Measurements from ENCODE around the gene PADI2. TPM values are rescaled to one million over a fixed set of nuclear protein-coding genes. Genes with fewer than 3 reads are reported as not detected.

PADI2 gene
- total RNA-seq, 2 experiments from 2014 or later: 0.25 to 0.30 TPM

DNA sequence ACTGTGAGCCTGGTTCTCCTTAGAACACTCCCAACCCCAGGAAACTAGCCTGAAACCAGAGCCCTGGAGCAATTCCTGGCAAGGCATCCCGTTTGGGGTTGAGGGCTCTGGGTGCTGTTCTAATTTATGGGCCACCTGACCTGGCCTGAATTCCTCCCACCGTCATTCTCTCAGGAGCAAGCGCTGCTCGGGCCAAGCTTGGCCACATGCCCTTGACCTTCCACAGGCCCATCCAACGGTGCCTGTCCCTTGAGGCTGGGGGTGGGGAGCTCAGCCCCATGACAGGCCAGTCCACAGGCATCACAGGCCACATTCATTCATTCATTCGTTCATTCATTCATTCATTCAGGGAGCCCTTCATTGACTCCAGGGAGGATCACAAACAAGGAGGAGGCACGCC lies 5.3 kb downstream of the PADI2 start:
- H3K27ac ChIP-seq (ENCODE audit: low read depth in 1 of 2, low read length in 2 of 2): no peak overlapping the region
- POLR2A ChIA-PET: no interaction called here
- peaks cover 7% of the 10 kb centered on the region for H3K4me1 ChIP-seq (ENCODE audit: insufficient read depth, low read length)
- H3K4me3 ChIP-seq (ENCODE audit: low read length): no peak overlapping the region
- H3K36me3 Mint-ChIP-seq (ENCODE audit: low read depth): no peaks in the 10 kb centered on the region
- CTCF ChIA-PET: no interaction called here
- peaks cover 0 to 4% of the 10 kb centered on the region in 2 experiments for H3K9me3 ChIP-seq (ENCODE audit: control insufficient read depth in 1 of 2, insufficient read depth in 1 of 2, low read length in 2 of 2)
- no peak overlapping the region for H3K4me3 Mint-ChIP-seq
- DNase-seq (no peak), ATAC-seq (ENCODE audit: poor library complexity) (no peak)
- peaks cover 58% of the 10 kb centered on the region for H3K27me3 Mint-ChIP-seq
- TF ChIP-seq, protein P1, sequence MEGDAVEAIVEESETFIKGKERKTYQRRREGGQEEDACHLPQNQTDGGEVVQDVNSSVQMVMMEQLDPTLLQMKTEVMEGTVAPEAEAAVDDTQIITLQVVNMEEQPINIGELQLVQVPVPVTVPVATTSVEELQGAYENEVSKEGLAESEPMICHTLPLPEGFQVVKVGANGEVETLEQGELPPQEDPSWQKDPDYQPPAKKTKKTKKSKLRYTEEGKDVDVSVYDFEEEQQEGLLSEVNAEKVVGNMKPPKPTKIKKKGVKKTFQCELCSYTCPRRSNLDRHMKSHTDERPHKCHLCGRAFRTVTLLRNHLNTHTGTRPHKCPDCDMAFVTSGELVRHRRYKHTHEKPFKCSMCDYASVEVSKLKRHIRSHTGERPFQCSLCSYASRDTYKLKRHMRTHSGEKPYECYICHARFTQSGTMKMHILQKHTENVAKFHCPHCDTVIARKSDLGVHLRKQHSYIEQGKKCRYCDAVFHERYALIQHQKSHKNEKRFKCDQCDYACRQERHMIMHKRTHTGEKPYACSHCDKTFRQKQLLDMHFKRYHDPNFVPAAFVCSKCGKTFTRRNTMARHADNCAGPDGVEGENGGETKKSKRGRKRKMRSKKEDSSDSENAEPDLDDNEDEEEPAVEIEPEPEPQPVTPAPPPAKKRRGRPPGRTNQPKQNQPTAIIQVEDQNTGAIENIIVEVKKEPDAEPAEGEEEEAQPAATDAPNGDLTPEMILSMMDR (IDR thresholded peaks at IDR 0.05): no peak
- no peak overlapping the region for H3K27ac Mint-ChIP-seq
- no peaks in the 10 kb centered on the region for H3K36me3 ChIP-seq (ENCODE audit: insufficient read depth, low read length)
- intact Hi-C loops (cut with DNase I, micrococcal nuclease): no loop called here
- H3K4me1 Mint-ChIP-seq (ENCODE audit: low read depth): peaks cover 11% of the 10 kb centered on the region
- no peaks in the 10 kb centered on the region for H3K9me3 Mint-ChIP-seq
- peaks cover 20 to 27% of the 10 kb centered on the region in 2 experiments for H3K27me3 ChIP-seq (ENCODE audit: control insufficient read depth in 1 of 2, insufficient read depth in 2 of 2, low read length in 2 of 2)

DNA sequence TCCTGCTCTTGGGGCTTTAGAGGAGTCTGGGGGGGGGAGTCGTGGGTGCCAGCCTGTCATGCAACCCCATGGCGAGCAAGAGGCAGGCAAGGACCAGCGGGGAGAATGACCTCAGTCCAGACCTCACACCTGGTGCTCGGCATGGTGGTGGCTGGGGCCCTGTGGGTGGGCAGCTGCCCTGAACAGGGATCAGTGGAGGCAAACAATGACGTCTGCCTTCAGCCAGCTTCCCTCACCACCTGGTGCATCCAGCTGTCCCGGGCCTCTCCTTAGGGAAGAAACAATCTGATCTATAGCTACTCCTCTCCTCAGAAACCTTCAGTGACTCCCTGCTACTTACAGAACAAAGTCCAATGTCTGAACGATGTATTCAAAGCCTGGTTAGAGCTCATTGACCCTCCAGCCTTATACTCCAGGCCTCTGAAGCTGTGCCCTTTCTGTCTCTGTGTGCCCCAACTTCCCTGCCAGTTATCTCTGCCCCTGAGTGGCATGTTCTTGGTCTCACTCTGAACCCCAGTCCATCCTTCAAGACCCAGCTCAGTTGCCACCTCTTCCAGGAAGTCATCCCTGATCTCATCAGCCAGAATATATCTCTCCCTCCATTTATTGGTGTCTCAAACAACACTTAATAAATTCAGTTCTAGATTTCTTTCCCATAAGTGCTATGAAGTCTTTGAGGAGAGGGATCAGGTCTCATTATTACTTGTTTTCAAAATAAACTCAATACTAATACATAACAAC lies 6.6 kb downstream of the PADI2 start:
- H3K36me3 ChIP-seq (ENCODE audit: insufficient read depth, low read length): no peaks in the 10 kb centered on the region
- Mint-ChIP-seq H3K9me3 (no peaks in the 10 kb centered on the region), H3K4me3 (no peak overlapping the region), H3K27me3 (peaks cover 45% of the 10 kb centered on the region), H3K4me1 (ENCODE audit: low read depth) (no peaks in the 10 kb centered on the region), H3K36me3 (ENCODE audit: low read depth) (no peaks in the 10 kb centered on the region), H3K27ac (no peak overlapping the region)
- no peaks in the 10 kb centered on the region for H3K4me1 ChIP-seq (ENCODE audit: insufficient read depth, low read length)
- POLR2A ChIA-PET: no interaction called here
- H3K27ac ChIP-seq (ENCODE audit: low read depth in 1 of 2, low read length in 2 of 2): no peak overlapping the region
- ATAC-seq (ENCODE audit: poor library complexity): no peak
- CTCF ChIA-PET: no interaction called here
- peaks cover 7 to 14% of the 10 kb centered on the region in 2 experiments for H3K27me3 ChIP-seq (ENCODE audit: control insufficient read depth in 1 of 2, insufficient read depth in 2 of 2, low read length in 2 of 2)
- intact Hi-C loops (cut with DNase I, micrococcal nuclease): no loop called here
- no peak for DNase-seq
- TF ChIP-seq, protein P1 (IDR thresholded peaks at IDR 0.05): no peak
- H3K9me3 ChIP-seq (ENCODE audit: control insufficient read depth in 1 of 2, insufficient read depth in 1 of 2, low read length in 2 of 2): peaks cover 0 to 3% of the 10 kb centered on the region in 2 experiments
- H3K4me3 ChIP-seq (ENCODE audit: low read length): no peak overlapping the region

DNA sequence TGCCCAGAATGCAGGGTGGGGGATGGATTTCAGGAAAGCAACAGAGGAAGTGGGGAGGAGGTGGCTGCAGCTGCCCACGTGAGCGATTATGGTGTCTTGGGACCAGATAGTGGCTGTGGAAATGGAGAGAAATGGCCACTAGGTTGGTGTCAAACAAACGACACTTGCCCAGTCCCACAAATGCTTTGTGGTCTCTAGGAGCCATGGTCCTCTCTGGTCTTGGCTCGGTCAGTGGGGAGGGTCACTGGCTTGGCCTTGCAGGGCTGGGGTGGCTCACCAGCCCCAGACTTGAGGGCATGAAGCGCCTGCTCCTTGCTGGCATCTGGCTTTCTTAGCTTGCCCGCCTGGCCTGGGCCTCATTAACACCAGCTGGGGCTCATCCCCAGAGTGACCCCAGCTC lies 7.2 kb downstream of the PADI2 start:
- Histone ChIP-seq H3K4me1 (ENCODE audit: insufficient read depth, low read length) (no peaks in the 10 kb centered on the region), H3K36me3 (ENCODE audit: insufficient read depth, low read length) (no peaks in the 10 kb centered on the region), H3K9me3 (ENCODE audit: control insufficient read depth in 1 of 2, insufficient read depth in 1 of 2, low read length in 2 of 2) (no peaks in the 10 kb centered on the region), H3K4me3 (ENCODE audit: low read length) (no peak overlapping the region), H3K27me3 (ENCODE audit: control insufficient read depth in 1 of 2, insufficient read depth in 2 of 2, low read length in 2 of 2) (peaks cover 3 to 8% of the 10 kb centered on the region in 2 experiments), H3K27ac (ENCODE audit: low read depth in 1 of 2, low read length in 2 of 2) (no peak overlapping the region)
- Mint-ChIP-seq H3K9me3 (no peaks in the 10 kb centered on the region), H3K4me3 (no peak overlapping the region), H3K36me3 (ENCODE audit: low read depth) (no peaks in the 10 kb centered on the region), H3K27ac (no peak overlapping the region), H3K4me1 (ENCODE audit: low read depth) (no peaks in the 10 kb centered on the region), H3K27me3 (peaks cover 40% of the 10 kb centered on the region)
- TF ChIP-seq, protein P1 (IDR thresholded peaks at IDR 0.05): no peak
- ATAC-seq (ENCODE audit: poor library complexity): no peak
- ChIA-PET CTCF (no interaction called here), POLR2A (no interaction called here)
- DNase-seq: no peak
- intact Hi-C loops (cut with DNase I, micrococcal nuclease): no loop called here
